H1 (cell line): Measurements from ENCODE around the gene CCDC148. TPM values are rescaled to one million over a fixed set of nuclear protein-coding genes. Genes with fewer than 3 reads are reported as not detected.

ENCODE experiments used
- CTCF ChIA-PET: fragments of 300-600 bp; sonication (Branson Sonifier 250); formaldehyde crosslinking; loops from one replicate; lab custom pipeline; 2021; ENCODE audit not compliant: partially characterized antibody; lab: Charles Lee
- POLR2A ChIA-PET: fragments of 300-600 bp; sonication (Branson Sonifier 250); formaldehyde crosslinking; loops from one replicate; lab custom pipeline; 2021; ENCODE audit warnings: inconsistent platforms; ENCODE audit not compliant: partially characterized antibody; lab: Charles Lee
- DNase-seq, 2 experiments: peaks; one replicate each; pipeline versions ENCODE4 v3.0.0 to v3.0.0-alpha.2; 2010 to 2022; ENCODE audit warnings: low spot score in 2 of 2, low read depth in 1 of 2, mixed read lengths in 1 of 2
- FAIRE-seq: peaks from 2 replicates; lab custom pipeline; 2011; peaks lifted over from hg19 to GRCh38; lab: Jason Lieb, UNC
- H2AFZ ChIP-seq: 2 replicates; pipeline ENCODE4 v1.8.1; 2012; ENCODE audit warnings: low read length, inconsistent platforms
- H2AK5ac ChIP-seq: 2 replicates; pipeline ENCODE4 v1.6.1; 2013; ENCODE audit warnings: low read depth, low read length
- H2BK120ac ChIP-seq: replicated peaks from 2 replicates; pipeline ENCODE3; 2013; ENCODE audit warnings: low read depth, low read length, inconsistent platforms
- H2BK12ac ChIP-seq: 2 replicates; pipeline ENCODE4 v1.6.1; 2013; ENCODE audit warnings: low read depth, low read length
- H2BK15ac ChIP-seq: 2 replicates; pipeline ENCODE4 v1.6.1; 2013; ENCODE audit warnings: low read length
- H2BK20ac ChIP-seq: 2 replicates; pipeline ENCODE4 v1.6.1; 2013; ENCODE audit warnings: low read length
- H2BK5ac ChIP-seq: 2 replicates; pipeline ENCODE4 v1.6.1; 2013; ENCODE audit warnings: low read depth, low read length
- H3K14ac ChIP-seq: 2 replicates; pipeline ENCODE4 v1.6.1; 2013; ENCODE audit warnings: inconsistent platforms; ENCODE audit not compliant: insufficient read length
- H3K18ac ChIP-seq: 2 replicates; pipeline ENCODE4 v1.6.1; 2013; ENCODE audit warnings: low read length; ENCODE audit errors: extremely low read depth
- H3K23ac ChIP-seq: 2 replicates; pipeline ENCODE4 v1.6.1; 2013; ENCODE audit warnings: inconsistent platforms; ENCODE audit not compliant: insufficient read length
- H3K23me2 ChIP-seq: 2 replicates; pipeline ENCODE4 v1.6.1; 2013; ENCODE audit warnings: low read depth, low read length
- H3K27ac ChIP-seq: 2 replicates; pipeline ENCODE4 v1.6.1; 2011; ENCODE audit warnings: low read depth, low read length, inconsistent platforms
- H3K27me3 ChIP-seq, 4 experiments: replicated peaks in 1 of 4; 1 replicate in 1 of 4; 2 replicates in 3 of 4; pipeline versions ENCODE4 v1.6.1 to v1.8.1; 2011 to 2013; ENCODE audit warnings: low read length in 3 of 4, mild to moderate bottlenecking in 3 of 4, inconsistent platforms in 2 of 4, mixed read lengths in 2 of 4, moderate library complexity in 1 of 4; ENCODE audit not compliant: control insufficient read depth in 3 of 4, insufficient read depth in 3 of 4; ENCODE audit errors: extremely low read depth in 1 of 4
- H3K36me3 ChIP-seq, 4 experiments: 2 replicates each; pipeline versions ENCODE4 v1.6.1 to v1.8.1; 2011 to 2013; ENCODE audit warnings: mild to moderate bottlenecking in 4 of 4, low read length in 3 of 4, moderate library complexity in 2 of 4, control low read depth in 1 of 4, inconsistent platforms in 1 of 4; ENCODE audit not compliant: insufficient read depth in 4 of 4, control insufficient read depth in 2 of 4
- H3K4ac ChIP-seq: replicated peaks from 2 replicates; pipeline ENCODE3; 2013; ENCODE audit warnings: low read length, low read depth, mixed read lengths, inconsistent platforms; ENCODE audit not compliant: insufficient read length
- H3K4me1 ChIP-seq, 4 experiments: replicated peaks in 1 of 4; 1 replicate in 1 of 4; 2 replicates in 3 of 4; pipeline versions ENCODE4 v1.6.1 to v1.8.1; 2011 to 2013; ENCODE audit warnings: low read length in 3 of 4, inconsistent platforms in 2 of 4, mixed read lengths in 1 of 4; ENCODE audit not compliant: insufficient read depth in 4 of 4, control insufficient read depth in 3 of 4
- H3K4me2 ChIP-seq, 2 experiments: 2 replicates each; pipeline versions ENCODE4 v1.6.1 to v1.8.1; 2011 to 2013; ENCODE audit warnings: low read depth in 2 of 2, low read length in 2 of 2, control low read depth in 1 of 2, inconsistent platforms in 1 of 2, mild to moderate bottlenecking in 1 of 2; ENCODE audit not compliant: insufficient read depth in 1 of 2
- H3K4me3 ChIP-seq, 4 experiments: fragments of 200-600, 300-600 bp in 1 of 4; sonication (generic), shearing (Covaris generic), sonication (Bioruptor Twin) in 1 of 4; 2 replicates each; pipeline versions ENCODE4 v1.5.1 to v1.8.1; 2011 to 2016; ENCODE audit warnings: low read length in 4 of 4, low read depth in 3 of 4, control low read depth in 2 of 4, inconsistent platforms in 2 of 4, mild to moderate bottlenecking in 2 of 4, mixed read lengths in 1 of 4, moderate library complexity in 1 of 4; ENCODE audit not compliant: insufficient read depth in 2 of 4; ENCODE audit errors: extremely low read depth in 1 of 4
- H3K56ac ChIP-seq: replicated peaks from 2 replicates; pipeline ENCODE3; 2013; ENCODE audit warnings: low read depth, mild to moderate bottlenecking, mixed read lengths, low read length, inconsistent platforms; ENCODE audit not compliant: insufficient read length
- H3K79me1 ChIP-seq: 2 replicates; pipeline ENCODE4 v1.6.1; 2013; ENCODE audit warnings: low read depth, low read length, control low read depth
- H3K79me2 ChIP-seq, 2 experiments: 2 replicates each; pipeline versions ENCODE4 v1.6.1 to v1.8.1; 2012 to 2013; ENCODE audit warnings: low read length in 2 of 2, mild to moderate bottlenecking in 2 of 2, inconsistent platforms in 1 of 2; ENCODE audit not compliant: insufficient read depth in 2 of 2, control insufficient read depth in 1 of 2
- H3K9ac ChIP-seq, 4 experiments: replicated peaks in 1 of 4; 1 replicate in 1 of 4; 2 replicates in 3 of 4; pipeline versions ENCODE4 v1.6.1 to v1.8.1; 2011 to 2013; ENCODE audit warnings: low read depth in 3 of 4, low read length in 3 of 4, control low read depth in 2 of 4, mild to moderate bottlenecking in 2 of 4, moderate library complexity in 2 of 4, inconsistent platforms in 1 of 4; ENCODE audit errors: extremely low read depth in 1 of 4
- H3K9me3 ChIP-seq, 2 experiments: 2 replicates each; pipeline versions ENCODE4 v1.6.1 to v1.8.1; 2012 to 2013; ENCODE audit warnings: mild to moderate bottlenecking in 2 of 2, moderate library complexity in 2 of 2, control low read depth in 1 of 2, inconsistent platforms in 1 of 2, low read depth in 1 of 2, low read length in 1 of 2, mixed read lengths in 1 of 2; ENCODE audit not compliant: insufficient read depth in 2 of 2
- H4K20me1 ChIP-seq, 2 experiments: replicated peaks in 1 of 2; 2 replicates each; pipeline versions ENCODE3 to v1.8.1; 2011 to 2013; ENCODE audit warnings: inconsistent platforms in 2 of 2, low read length in 2 of 2, mild to moderate bottlenecking in 1 of 2; ENCODE audit not compliant: insufficient read depth in 2 of 2, control insufficient read depth in 1 of 2
- H4K5ac ChIP-seq: 2 replicates; pipeline ENCODE4 v1.6.1; 2013; ENCODE audit warnings: low read length, low read depth, mixed read lengths, inconsistent platforms; ENCODE audit not compliant: insufficient read length
- H4K8ac ChIP-seq: 2 replicates; pipeline ENCODE4 v1.8.0; 2013; ENCODE audit warnings: mild to moderate bottlenecking, moderate library complexity, low read length, inconsistent platforms; ENCODE audit not compliant: insufficient read depth; ENCODE audit errors: extremely low read depth
- H4K91ac ChIP-seq: replicated peaks from 2 replicates; pipeline ENCODE3; 2013; ENCODE audit warnings: low read length, mixed read lengths, inconsistent platforms; ENCODE audit not compliant: insufficient read length
- EGR1 ChIP-seq: IDR thresholded peaks from 2 replicates; pipeline ENCODE4 v1.6.1; 2011; ENCODE audit warnings: low read depth, low read length, borderline replicate concordance
- POLR2A ChIP-seq, 2 experiments: IDR thresholded peaks; 1 replicate in 1 of 2; 2 replicates in 1 of 2; pipeline ENCODE4 v1.6.1; 2011; ENCODE audit warnings: low read depth in 2 of 2, low read length in 2 of 2, mild to moderate bottlenecking in 2 of 2; ENCODE audit errors: control extremely low read depth in 1 of 2
- RXRA ChIP-seq: IDR thresholded peaks from 2 replicates; pipeline ENCODE4 v1.6.1; 2011; ENCODE audit warnings: low read depth, mild to moderate bottlenecking, low read length, moderate library complexity; ENCODE audit not compliant: insufficient read depth
- SP1 ChIP-seq: IDR thresholded peaks from 2 replicates; pipeline ENCODE4 v1.6.1; 2011; ENCODE audit warnings: low read depth, low read length
- TAF7 ChIP-seq: optimal IDR thresholded peaks from 2 replicates; pipeline ENCODE3; 2011; ENCODE audit warnings: low read depth, mild to moderate bottlenecking, inconsistent platforms, low read length, moderate library complexity, borderline replicate concordance
- WGBS, 2 experiments: shearing (Covaris generic) in 1 of 2; methylation state at CpG; one replicate each; pipeline versions ENCODE4 v1.1.6 to v1.1.7; 2013 to 2015; ENCODE audit warnings: low lambda C conversion rate in 2 of 2, mixed read lengths in 2 of 2, inconsistent platforms in 1 of 2, low coverage in 1 of 2, missing lambda C conversion rate in 1 of 2; ENCODE audit not compliant: insufficient replicate concordance in 2 of 2, insufficient coverage in 1 of 2, insufficient read length in 1 of 2; ENCODE audit errors: extremely low coverage in 1 of 2, missing lambda C conversion rate in 1 of 2; 5-methylcytosine and 5-hydroxymethylcytosine counted together
- polyA plus RNA-seq, 7 experiments: library from polyadenylated mRNA; depleted of rRNA in 3 of 7; stranded (reverse) in 5 of 7; unstranded in 2 of 7; fragments of >200 nt in 5 of 7; fragments of 200-250 nt in 2 of 7; gene quantifications; 1 replicate in 5 of 7; 2 replicates in 1 of 7; 4 replicates in 1 of 7; pipeline versions ENCODE4 v1.2.1 to v1.2.3, GENCODE V29; 2011 to 2013; ENCODE audit warnings: missing spikeins in 2 of 7, mixed read lengths in 2 of 7
- total RNA-seq: library from RNA; stranded (reverse); fragmentation: NEBNext Ultra II Directional; extraction: Animal tissue kit (Norgen Biotek cat#: 25700); gene quantifications from 2 replicates; pipeline ENCODE4 v1.2.1, GENCODE V29; 2021
- TF ChIP-seq, protein P1 (sequence below): IDR thresholded peaks from 2 replicates; pipeline ENCODE4 v1.6.1; 2011; ENCODE audit warnings: low read length, improper control_type of control experiment

The CCDC148 gene
- total and polyA plus RNA-seq, 2 of the 8 experiments (the other 6 are each of a cell fraction or from before 2014, with no cell fraction given) = 0.45 to 1.3 TPM

DNA sequence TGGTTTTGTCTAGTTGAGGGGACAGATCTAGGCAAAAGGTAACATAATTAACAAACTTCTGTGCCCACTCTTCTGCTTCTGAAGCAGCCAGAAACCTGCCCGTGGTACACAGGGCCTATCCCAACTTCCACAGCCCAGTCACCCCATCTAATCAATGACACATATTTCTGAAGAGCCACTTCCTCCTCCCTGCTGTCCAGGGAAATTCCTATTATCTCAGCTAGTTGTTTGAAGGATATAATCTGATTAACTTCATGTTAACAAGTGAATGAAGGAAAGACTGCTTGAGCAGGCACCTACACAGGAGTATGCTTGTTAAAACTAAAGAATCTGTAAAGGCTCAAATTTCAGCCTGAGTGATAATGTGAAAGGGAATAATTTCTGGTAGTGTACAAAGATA lies 61.4 kb downstream of the CCDC148 start:
- TF ChIP-seq SP1 = no peak
- TF ChIP-seq EGR1 = no peak
- TF ChIP-seq, protein P1, sequence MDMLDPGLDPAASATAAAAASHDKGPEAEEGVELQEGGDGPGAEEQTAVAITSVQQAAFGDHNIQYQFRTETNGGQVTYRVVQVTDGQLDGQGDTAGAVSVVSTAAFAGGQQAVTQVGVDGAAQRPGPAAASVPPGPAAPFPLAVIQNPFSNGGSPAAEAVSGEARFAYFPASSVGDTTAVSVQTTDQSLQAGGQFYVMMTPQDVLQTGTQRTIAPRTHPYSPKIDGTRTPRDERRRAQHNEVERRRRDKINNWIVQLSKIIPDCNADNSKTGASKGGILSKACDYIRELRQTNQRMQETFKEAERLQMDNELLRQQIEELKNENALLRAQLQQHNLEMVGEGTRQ = no peak
- no peak for TF ChIP-seq RXRA
- no peak for TF ChIP-seq POLR2A (IDR thresholded peaks at IDR 0.05; ENCODE audit: control extremely low read depth in 1 of 2, low read depth in 2 of 2, low read length in 2 of 2)
- TF ChIP-seq TAF7 = no peak
- TF ChIP-seq, all 59 proteins: peak for 0
- H4K5ac ChIP-seq = no peak overlapping the region
- H3K4me1 ChIP-seq = no peaks in the 10 kb centered on the region
- H3K4me2 ChIP-seq = no peak overlapping the region
- H3K14ac ChIP-seq = no peak overlapping the region
- no peaks in the 10 kb centered on the region for H3K36me3 ChIP-seq
- H3K23ac ChIP-seq = no peak overlapping the region
- no peak overlapping the region for H2BK120ac ChIP-seq
- no peak overlapping the region for H3K27ac ChIP-seq
- no peak overlapping the region for H3K56ac ChIP-seq
- no peaks in the 10 kb centered on the region for H3K23me2 ChIP-seq
- H4K20me1 ChIP-seq = no peaks in the 10 kb centered on the region
- no peak overlapping the region for H2BK15ac ChIP-seq
- DNase-seq (no peak), FAIRE-seq (no peak)
- no peak overlapping the region for H4K8ac ChIP-seq
- no peak overlapping the region for H2BK20ac ChIP-seq
- no peaks in the 10 kb centered on the region for H3K27me3 ChIP-seq
- H3K79me2 ChIP-seq = no peaks in the 10 kb centered on the region
- no peak overlapping the region for H4K91ac ChIP-seq
- no peak overlapping the region for H3K9ac ChIP-seq
- no peak overlapping the region for H3K18ac ChIP-seq
- CTCF ChIA-PET = no interaction called here
- POLR2A ChIA-PET = no interaction called here
- no peak overlapping the region for H3K4ac ChIP-seq
- H2BK12ac ChIP-seq = no peak overlapping the region
- H2BK5ac ChIP-seq = no peak overlapping the region
- no peak overlapping the region for H3K4me3 ChIP-seq
- 82% methylated on average over 1 of the region's 1 CpG; no CpG with 5 or more reads in 1 of the 2 experiments for WGBS, 2 experiments
- H3K79me1 ChIP-seq = no peaks in the 10 kb centered on the region
- H2AK5ac ChIP-seq = no peak overlapping the region
- no peaks in the 10 kb centered on the region for H3K9me3 ChIP-seq
- H2AFZ ChIP-seq = no peak overlapping the region
